GM12801 (cell line): Measurements from ENCODE around the gene CEND1.

Source experiments
- CTCF ChIP-seq: IDR thresholded peaks from one replicate; pipeline ENCODE4 v1.5.1; 2011; ENCODE audit warnings: control low read depth; ENCODE audit not compliant: insufficient read length; ENCODE audit errors: extremely low read depth

CEND1 gene

GRCh38 chr11:794766-795633 is 5.1 kb upstream of the CEND1 start:
- TF ChIP-seq CTCF, result no peak

GRCh38 chr11:794013-794765 is 4.3 kb upstream of the CEND1 start:
- TF ChIP-seq CTCF, result no peak

GRCh38 chr11:793556-793955 is 3.7 kb upstream of the CEND1 start:
- TF ChIP-seq CTCF, result no peak

GRCh38 chr11:792873-793272 is 3.0 kb upstream of the CEND1 start:
- no peak for TF ChIP-seq CTCF

GRCh38 chr11:792535-792821 is 2.6 kb upstream of the CEND1 start:
- no peak for TF ChIP-seq CTCF

GRCh38 chr11:791658-792534 is 2.0 kb upstream of the CEND1 start:
- TF ChIP-seq CTCF, result no peak
